Retinal pigment epithelial cell (primary cell): ENCODE measurements around the gene RNASET2.

Experiments used
- DNase-seq: peaks from one replicate; pipeline ENCODE4 v3.0.0-alpha.2; 2010; ENCODE audit warnings: low read depth
- H3K4me3 ChIP-seq: 2 replicates; pipeline ENCODE4 v1.5.1; 2011; ENCODE audit warnings: mild to moderate bottlenecking, low read length, control low read depth, moderate library complexity
- CTCF ChIP-seq: conservative IDR thresholded peaks from 2 replicates; pipeline ENCODE4 v1.5.1; 2011; ENCODE audit warnings: low read depth, low read length, control low read depth, inconsistent platforms

The RNASET2 gene

GRCh38 chr6:166969390-166970002 lies 13.1 kb upstream of the RNASET2 start:
- DNase-seq = no peak
- no peak for TF ChIP-seq CTCF
- no peak overlapping the region for H3K4me3 ChIP-seq

- no peak for TF ChIP-seq CTCF
- H3K4me3 ChIP-seq = no peak overlapping the region
- DNase-seq = no peak
Observed at GRCh38 chr6:166966268-166966667, 9.9 kb upstream of the RNASET2 start.

- no peak overlapping the region for H3K4me3 ChIP-seq
- no peak for DNase-seq
- no peak for TF ChIP-seq CTCF
Observed at GRCh38 chr6:166960609-166960978, 4.2 kb upstream of the RNASET2 start.

GRCh38 chr6:166959911-166960608 lies 3.7 kb upstream of the RNASET2 start:
- no peak for TF ChIP-seq CTCF
- DNase-seq = no peak
- H3K4me3 ChIP-seq = no peak overlapping the region

- DNase-seq = no peak
- no peak overlapping the region for H3K4me3 ChIP-seq
- TF ChIP-seq CTCF = no peak
Observed at GRCh38 chr6:166958926-166959861, 2.8 kb upstream of the RNASET2 start.

GRCh38 chr6:166957805-166958076 lies 1.4 kb upstream of the RNASET2 start:
- no peak for TF ChIP-seq CTCF

More at GRCh38 chr6:166957805-166958076, 1.4 kb upstream of the RNASET2 start:
- no peak for DNase-seq
- no peak overlapping the region for H3K4me3 ChIP-seq
